GM12878 (cell line): ENCODE results near the gene TJAP1. TPM values are rescaled to one million over a fixed set of nuclear protein-coding genes. Genes with fewer than 3 reads are reported as not detected.

Experiments
- ATAC-seq: fragments of 200-7000 bp; cut with Tn5 transposase; 3 replicates; pipeline ENCODE4 v1.9.1; 2020; ENCODE audit warnings: mild to moderate bottlenecking, moderate library complexity
- BruUV-seq: library from RNA; stranded (reverse); fragments of 400-500 nt; replicated peaks from 2 replicates; lab custom pipeline; 2021; lab: Mats Ljungman, UMichigan
- CTCF ChIA-PET: fragments of 300-600 bp; sonication (Branson Sonifier 250); formaldehyde crosslinking; extraction: SDS; loops from one replicate; lab custom pipeline; 2021; ENCODE audit warnings: inconsistent platforms; lab: Yijun Ruan, JAX
- POLR2A ChIA-PET: fragments of 350-600 bp; formaldehyde crosslinking; extraction: SDS; loops from one replicate; lab custom pipeline; 2021; ENCODE audit warnings: inconsistent platforms; lab: Charles Lee
- RAD21 ChIA-PET: fragments of 300-600 bp; sonication (Branson Sonifier 250); formaldehyde crosslinking; loops from one replicate; lab custom pipeline; 2023; ENCODE audit warnings: antibody characterized with exemption; ENCODE audit not compliant: unreplicated experiment; lab: Charles Lee
- SMC1A ChIA-PET: fragments of 300-600 bp; sonication (Branson Sonifier 250); formaldehyde crosslinking; loops from one replicate; lab custom pipeline; 2023; ENCODE audit not compliant: unreplicated experiment, uncharacterized antibody; lab: Charles Lee
- DNase-seq: peaks from one replicate; pipeline ENCODE4 v3.0.0-alpha.2; 2011; ENCODE audit warnings: low read depth, low spot score
- FAIRE-seq: peaks from 3 replicates; lab custom pipeline; 2011; peaks lifted over from hg19 to GRCh38; lab: Jason Lieb, UNC
- H2AFZ ChIP-seq: 2 replicates; pipeline ENCODE4 v1.6.0; 2011; ENCODE audit warnings: low read depth, low read length, control low read depth; ENCODE audit not compliant: control insufficient read depth
- H3K27ac ChIP-seq: 2 replicates; pipeline ENCODE4 v1.5.1; 2011; ENCODE audit warnings: control low read depth; ENCODE audit not compliant: control insufficient read depth, insufficient read depth
- H3K27me3 ChIP-seq, 2 experiments: replicated peaks in 1 of 2; 2 replicates each; pipeline versions ENCODE4 v1.6.0 to v1.6.1; 2011; ENCODE audit warnings: low read length in 1 of 2; ENCODE audit not compliant: control insufficient read depth in 2 of 2, insufficient read depth in 2 of 2
- H3K36me3 ChIP-seq, 2 experiments: 2 replicates each; pipeline ENCODE4 v1.5.1; 2011; ENCODE audit warnings: low read length in 1 of 2; ENCODE audit not compliant: control insufficient read depth in 2 of 2, insufficient read depth in 2 of 2
- H3K4me1 ChIP-seq: 2 replicates; pipeline ENCODE4 v1.6.1; 2011; ENCODE audit warnings: mild to moderate bottlenecking, low read length, moderate library complexity, mixed read lengths; ENCODE audit not compliant: control insufficient read depth, insufficient read depth
- H3K4me2 ChIP-seq: 2 replicates; pipeline ENCODE4 v1.6.0; 2011; ENCODE audit warnings: control low read depth; ENCODE audit not compliant: control insufficient read depth, insufficient read depth
- H3K4me3 ChIP-seq: fragments of 200-600 bp; sonication (generic); 2 replicates; pipeline ENCODE4 v1.5.1; 2016
- H3K79me2 ChIP-seq: 2 replicates; pipeline ENCODE4 v1.6.0; 2011; ENCODE audit warnings: low read length; ENCODE audit not compliant: control insufficient read depth, insufficient read depth
- H3K9ac ChIP-seq: 2 replicates; pipeline ENCODE4 v1.8.0; 2011; ENCODE audit warnings: low read length, control low read depth, mixed read lengths; ENCODE audit not compliant: control insufficient read depth, insufficient read depth
- H3K9me3 ChIP-seq: replicated peaks from 3 replicates; pipeline ENCODE4 v1.5.1; 2011; ENCODE audit warnings: mild to moderate bottlenecking, low read length; ENCODE audit not compliant: control insufficient read depth, insufficient read depth
- H4K20me1 ChIP-seq: 2 replicates; pipeline ENCODE4 v1.6.0; 2011; ENCODE audit not compliant: control insufficient read depth, insufficient read depth
- CTCF ChIP-seq, 3 experiments: IDR thresholded peaks in 2 of 3; conservative IDR thresholded peaks in 1 of 3; 2 replicates each; pipeline ENCODE4 v1.5.1; 2011; ENCODE audit warnings: low read depth in 3 of 3, low read length in 3 of 3, mild to moderate bottlenecking in 3 of 3, control low read depth in 2 of 3, moderate library complexity in 2 of 3, inconsistent platforms in 1 of 3, mixed read lengths in 1 of 3; ENCODE audit not compliant: control insufficient read depth in 2 of 3, insufficient read depth in 1 of 3; ENCODE audit errors: extremely low read depth in 1 of 3
- RCOR1 ChIP-seq: conservative IDR thresholded peaks from 2 replicates; pipeline ENCODE4 v1.6.1; 2012; ENCODE audit warnings: low read depth, low read length, improper control_type of control experiment
- WGBS: methylation state at CpG from one replicate; pipeline ENCODE4 v1.1.6; 2016; ENCODE audit warnings: low lambda C conversion rate; ENCODE audit not compliant: insufficient replicate concordance, insufficient coverage; ENCODE audit errors: missing lambda C conversion rate; 5-methylcytosine and 5-hydroxymethylcytosine counted together
- in situ Hi-C: fragments of 300-500 bp; cut with MboI; formaldehyde crosslinking; loops from 9 replicates; pipeline ENCODE4 v1.14.3; 2018; ENCODE audit warnings: mixed read lengths
- intact Hi-C: fragments of 100-400 bp; cut with micrococcal nuclease; formaldehyde crosslinking; loops from one replicate; pipeline ENCODE4 v1.14.2; 2022; ENCODE audit not compliant: unreplicated experiment
- polyA plus RNA-seq, 11 experiments: library from polyadenylated mRNA; depleted of rRNA in 4 of 11; unstranded in 6 of 11; stranded (reverse) in 5 of 11; fragments of >200 nt; fragmentation: Nextera tagmentation in 4 of 11; fragmentation: Illumina TruSeq in 1 of 11; extraction: Ambion mirVana in 4 of 11; extraction: Trizol in 1 of 11; gene quantifications; 1 replicate in 1 of 11; 2 replicates in 10 of 11; pipeline versions ENCODE4 v1.2.1 to v1.2.3, GENCODE V29; 2011 to 2016; ENCODE audit warnings: inconsistent platforms in 2 of 11, missing spikeins in 2 of 11, low read depth in 1 of 11
- total RNA-seq, 4 experiments: library from RNA; depleted of rRNA in 3 of 4; stranded (reverse); fragments of >200 nt in 3 of 4; fragmentation: Illumina TruSeq in 1 of 4; extraction: Trizol in 1 of 4; gene quantifications; 2 replicates each; pipeline versions ENCODE4 v1.2.1 to v1.2.3, GENCODE V29; 2013 to 2021

The TJAP1 gene
- total and polyA plus RNA-seq, 10 of the 15 experiments (the other 5 are each of a cell fraction or from before 2014, with no cell fraction given) = 0.11 to 22.6 (median 12.8) TPM

GRCh38 chr6:43505718-43506117 is 28.3 kb downstream of the TJAP1 start:
- WGBS = 81% methylated on average over 6 of the region's 6 CpGs
- Histone ChIP-seq H3K27ac (no peak overlapping the region), H3K9me3 (no peaks in the 10 kb centered on the region), H3K27me3 (peaks cover 0 to 2% of the 10 kb centered on the region in 2 experiments; a peak in 1 of 4 replicates), H4K20me1 (no peaks in the 10 kb centered on the region), H3K9ac (no peak overlapping the region), H3K4me2 (no peak overlapping the region), H2AFZ (no peak overlapping the region), H3K4me1 (peaks cover 4% of the 10 kb centered on the region; the same call in 1 of the 2 replicates), H3K79me2 (no peaks in the 10 kb centered on the region), H3K4me3 (no peak overlapping the region), H3K36me3 (peaks cover 4 to 23% of the 10 kb centered on the region in 2 experiments; a peak in 3 of 4 replicates)
- RAD21 ChIA-PET = interaction anchor here (0.7 to 3.3 kb wide), 15 partner anchors 10 to 331 kb away, joined by 3 to 44 read pairs (median 4); partner anchors contain the start of genes DLK2 and DNPH1
- CTCF ChIA-PET = interaction anchor here (0.6 to 6.8 kb wide), 50 partner anchors 11 to 521 kb away, joined by 3 to 70 read pairs (median 6); partner anchors contain the start of genes ABCC10, CRIP3, DLK2 and POLR1C
- TF ChIP-seq RCOR1 (no peak), CTCF (IDR thresholded peaks at IDR 0.05 in 2 of 3, conservative IDR thresholded peaks at IDR 0.05 in 1 of 3; ENCODE audit: control insufficient read depth in 2 of 3, extremely low read depth in 1 of 3, insufficient read depth in 1 of 3, low read depth in 3 of 3, low read length in 3 of 3) (peak in 1 of 3 experiments; percentile 26; a peak in 1 of 6 replicates)
- ATAC-seq (no peak), FAIRE-seq (no peak), DNase-seq (no peak)
- POLR2A ChIA-PET = interaction anchor here (0.6 to 0.9 kb wide), 2 partner anchors 45 to 119 kb away, joined by 3 to 5 read pairs; no protein-coding TSS in a partner anchor
- intact Hi-C loops (loop anchor here (1.0 to 5.0 kb wide), 3 partner anchors 51 to 242 kb away; partner anchors contain the start of gene DLK2), in situ Hi-C loops (loop anchor here (5.0 kb wide), 1 partner anchor 248 kb away; no protein-coding TSS in a partner anchor)
- SMC1A ChIA-PET = interaction anchor here (0.6 to 3.4 kb wide), 21 partner anchors 11 to 363 kb away, joined by 3 to 16 read pairs (median 4); partner anchors contain the start of genes POLR1C and YIPF3
- no TSS peak for BruUV-seq
